Testis (tissue), 2 donors: ENCODE results near the gene RAB17.

Source experiments
- POLR2A ChIP-seq: fragments of 450-650 bp; IDR thresholded peaks from one replicate; pipeline ENCODE4 v1.6.1; 2017; ENCODE audit warnings: antibody characterized with exemption, mild to moderate bottlenecking, moderate library complexity
- TF ChIP-seq, protein P1 (sequence below), 3 experiments: fragments of 450-650 bp in 2 of 3; fragments of 200-600 bp in 1 of 3; sonication (generic) in 1 of 3; IDR thresholded peaks; one replicate each; pipeline ENCODE4 v1.5.1; 2016 to 2019; ENCODE audit warnings: antibody characterized with exemption in 3 of 3, mild to moderate bottlenecking in 2 of 3, moderate library complexity in 1 of 3

DNA sequence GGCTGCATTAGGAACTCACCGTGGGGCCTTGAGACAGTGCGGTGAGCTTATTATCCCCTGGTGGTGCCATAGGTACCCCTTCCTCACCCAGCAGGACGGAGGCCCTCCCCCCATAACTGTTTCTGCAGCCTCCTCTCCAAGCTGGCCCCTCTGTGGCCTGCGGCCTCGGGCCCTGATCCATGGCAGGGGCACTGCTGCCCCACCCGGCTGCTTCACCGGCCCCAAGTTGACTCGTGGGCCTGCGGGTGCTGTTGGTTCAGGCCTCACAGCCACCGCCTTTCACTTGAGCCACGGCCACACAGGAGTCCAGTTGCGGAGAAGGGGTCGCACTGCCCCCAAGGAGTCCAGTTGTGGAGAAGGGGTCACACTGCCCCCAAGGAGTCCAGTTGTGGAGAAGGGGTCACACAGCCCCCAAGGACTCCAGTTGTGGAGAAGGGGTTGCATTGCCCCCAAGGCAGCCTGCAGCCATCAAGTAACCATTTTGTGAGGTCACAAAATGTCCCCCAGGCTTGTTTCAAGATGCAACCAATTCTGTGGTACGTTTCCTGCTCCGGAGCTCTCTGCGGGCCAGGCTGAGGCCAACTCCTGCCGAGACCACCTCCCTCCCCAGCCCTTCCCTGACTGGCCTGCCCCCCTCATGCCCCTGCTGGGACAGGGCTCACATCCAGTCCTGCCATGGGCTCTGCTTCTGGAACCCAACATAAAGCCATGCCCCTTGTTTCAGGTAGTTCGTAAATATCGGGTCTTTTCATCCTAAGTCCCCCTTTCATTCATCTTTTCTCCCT lies 41.5 kb upstream of the RAB17 start:
- no peak for TF ChIP-seq POLR2A
- TF ChIP-seq, protein P1, sequence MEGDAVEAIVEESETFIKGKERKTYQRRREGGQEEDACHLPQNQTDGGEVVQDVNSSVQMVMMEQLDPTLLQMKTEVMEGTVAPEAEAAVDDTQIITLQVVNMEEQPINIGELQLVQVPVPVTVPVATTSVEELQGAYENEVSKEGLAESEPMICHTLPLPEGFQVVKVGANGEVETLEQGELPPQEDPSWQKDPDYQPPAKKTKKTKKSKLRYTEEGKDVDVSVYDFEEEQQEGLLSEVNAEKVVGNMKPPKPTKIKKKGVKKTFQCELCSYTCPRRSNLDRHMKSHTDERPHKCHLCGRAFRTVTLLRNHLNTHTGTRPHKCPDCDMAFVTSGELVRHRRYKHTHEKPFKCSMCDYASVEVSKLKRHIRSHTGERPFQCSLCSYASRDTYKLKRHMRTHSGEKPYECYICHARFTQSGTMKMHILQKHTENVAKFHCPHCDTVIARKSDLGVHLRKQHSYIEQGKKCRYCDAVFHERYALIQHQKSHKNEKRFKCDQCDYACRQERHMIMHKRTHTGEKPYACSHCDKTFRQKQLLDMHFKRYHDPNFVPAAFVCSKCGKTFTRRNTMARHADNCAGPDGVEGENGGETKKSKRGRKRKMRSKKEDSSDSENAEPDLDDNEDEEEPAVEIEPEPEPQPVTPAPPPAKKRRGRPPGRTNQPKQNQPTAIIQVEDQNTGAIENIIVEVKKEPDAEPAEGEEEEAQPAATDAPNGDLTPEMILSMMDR (IDR thresholded peaks at IDR 0.05), result no peak
